A673 (cell line): ENCODE data around the gene PALD1. TPM values are rescaled to one million over a fixed set of nuclear protein-coding genes. Genes with fewer than 3 reads are reported as not detected.

Experiments used
- BruUV-seq: library from RNA; stranded (reverse); fragments of 400-500 nt; replicated peaks from 2 replicates; lab custom pipeline; 2021; lab: Mats Ljungman, UMichigan
- CTCF ChIA-PET: fragments of 300-600 bp; sonication (Branson Sonifier 250); formaldehyde crosslinking; loops from one replicate; lab custom pipeline; 2022; ENCODE audit warnings: antibody characterized with exemption; lab: Charles Lee
- POLR2A ChIA-PET: fragments of 300-600 bp; sonication (Branson Sonifier 250); formaldehyde crosslinking; loops from one replicate; lab custom pipeline; 2022; ENCODE audit warnings: antibody characterized with exemption; ENCODE audit not compliant: low non-redundant PET; lab: Charles Lee
- DNase-seq: peaks from one replicate; pipeline ENCODE4 v3.0.0-alpha.2; 2015; ENCODE audit warnings: low spot score
- H3K27ac ChIP-seq: fragments of 200-600 bp; sonication (generic); 2 replicates; pipeline ENCODE4 v1.5.1; 2016; ENCODE audit warnings: mixed run types, low read depth, mild to moderate bottlenecking, mixed read lengths, antibody characterized with exemption, low read length; ENCODE audit not compliant: poor library complexity, severe bottlenecking
- H3K27me3 ChIP-seq: fragments of 200-600 bp; sonication (generic); replicated peaks from 2 replicates; pipeline ENCODE4 v1.6.1; 2017; ENCODE audit warnings: mixed run types, low read depth, mild to moderate bottlenecking, mixed read lengths, antibody characterized with exemption, low read length; ENCODE audit not compliant: insufficient read depth, poor library complexity
- H3K36me3 ChIP-seq: fragments of 200-600 bp; sonication (generic); 2 replicates; pipeline ENCODE4 v1.6.1; 2016; ENCODE audit warnings: mixed run types, mild to moderate bottlenecking, mixed read lengths, antibody characterized with exemption, low read length; ENCODE audit not compliant: insufficient read depth, poor library complexity, severe bottlenecking
- H3K4me1 ChIP-seq: fragments of 200-600 bp; sonication (generic); 2 replicates; pipeline ENCODE4 v1.6.1; 2017; ENCODE audit warnings: mixed run types, mild to moderate bottlenecking, mixed read lengths, antibody characterized with exemption, low read length; ENCODE audit not compliant: insufficient read depth, poor library complexity, severe bottlenecking
- H3K4me3 ChIP-seq: fragments of 200-600 bp; sonication (generic); 2 replicates; pipeline ENCODE4 v1.5.1; 2016; ENCODE audit warnings: low read depth, mixed run types, mild to moderate bottlenecking, mixed read lengths, low read length; ENCODE audit not compliant: poor library complexity, severe bottlenecking
- H3K9me3 ChIP-seq: fragments of 200-600 bp; sonication (generic); 2 replicates; pipeline ENCODE4 v1.6.1; 2016; ENCODE audit warnings: mixed run types, low read depth, mild to moderate bottlenecking, mixed read lengths, antibody characterized with exemption, low read length; ENCODE audit not compliant: poor library complexity, severe bottlenecking
- CTCF ChIP-seq: fragments of 300-800, 200-600 bp; sonication (generic); conservative IDR thresholded peaks from 2 replicates; pipeline ENCODE4 v1.5.1; 2017; ENCODE audit warnings: low read depth, mild to moderate bottlenecking, antibody characterized with exemption, low read length, moderate library complexity, mixed read lengths
- EZH2 ChIP-seq: fragments of 200-600 bp; sonication (generic); IDR thresholded peaks from 2 replicates; pipeline ENCODE4 v1.6.1; 2017; ENCODE audit warnings: borderline replicate concordance, low read depth, mild to moderate bottlenecking, mixed read lengths, antibody characterized with exemption, low read length; ENCODE audit not compliant: poor library complexity, severe bottlenecking
- intact Hi-C: fragments of 100-400 bp; cut with micrococcal nuclease; formaldehyde crosslinking; loops from one replicate; pipeline ENCODE4 v1.10.0; 2022; ENCODE audit not compliant: unreplicated experiment
- total RNA-seq: library from RNA; stranded (reverse); gene quantifications from 2 replicates; pipeline ENCODE4 v1.2.3, GENCODE V29; 2021

The PALD1 gene
- total RNA-seq, 1 experiment from 2014 or later, result 9.0 TPM

- no peaks in the 10 kb centered on the region for H3K36me3 ChIP-seq
- POLR2A ChIA-PET, result no interaction called here
- CTCF ChIA-PET, result no interaction called here
Observed at GRCh38 chr10:70499836-70500167, 21.2 kb downstream of the PALD1 start.

GRCh38 chr10:70500368-70500767, 21.8 kb downstream of the PALD1 start:
- BruUV-seq, result no TSS peak
- POLR2A ChIA-PET, result no interaction called here
- H3K27ac ChIP-seq, result no peak overlapping the region
- no peaks in the 10 kb centered on the region for H3K9me3 ChIP-seq
- no peak for TF ChIP-seq CTCF
- no peak for TF ChIP-seq EZH2
- no peak for DNase-seq
- H3K4me3 ChIP-seq, result no peak overlapping the region
- no peaks in the 10 kb centered on the region for H3K27me3 ChIP-seq
- CTCF ChIA-PET, result no interaction called here
- H3K4me1 ChIP-seq, result peaks cover 6% of the 10 kb centered on the region
- no peaks in the 10 kb centered on the region for H3K36me3 ChIP-seq
- intact Hi-C loops, result no loop called here

More at GRCh38 chr10:70499836-70500167, 21.2 kb downstream of the PALD1 start:
- BruUV-seq, result no TSS peak
- H3K4me1 ChIP-seq, result peaks cover 6% of the 10 kb centered on the region
- DNase-seq, result no peak
- no peaks in the 10 kb centered on the region for H3K27me3 ChIP-seq
- no peak overlapping the region for H3K4me3 ChIP-seq
- H3K9me3 ChIP-seq, result no peaks in the 10 kb centered on the region
- intact Hi-C loops, result no loop called here
- no peak for TF ChIP-seq CTCF
- no peak for TF ChIP-seq EZH2
- H3K27ac ChIP-seq, result no peak overlapping the region

GRCh38 chr10:70500812-70501301, 22.3 kb downstream of the PALD1 start:
- CTCF ChIA-PET, result no interaction called here
- no peak for TF ChIP-seq CTCF
- no peak for TF ChIP-seq EZH2
- POLR2A ChIA-PET, result no interaction called here
- Histone ChIP-seq H3K27me3 (no peaks in the 10 kb centered on the region), H3K4me3 (no peak overlapping the region), H3K36me3 (no peaks in the 10 kb centered on the region), H3K4me1 (peaks cover 6% of the 10 kb centered on the region), H3K9me3 (no peaks in the 10 kb centered on the region), H3K27ac (no peak overlapping the region)
- intact Hi-C loops, result no loop called here
- no peak for DNase-seq
- BruUV-seq, result no TSS peak
